NCI-H2107 treated with DMSO at 0.1 percent for 48 hours (cell line): Measurements from ENCODE around the gene BTG2.
"Not testable (repeated sequence)": the region's sequence is repeated elsewhere in the genome, so short reads cannot be mapped to it uniquely, and the experiment has no call there.

Experiments
- DNase-seq: peaks from one replicate; lab custom pipeline; 2025; ENCODE audit not compliant: unreplicated experiment; lab: John Stamatoyannopoulos, UW

The BTG2 gene

GRCh38 chr1:203291201-203292096, 13.9 kb upstream of the BTG2 start:
- DNase-seq, result no peak

GRCh38 chr1:203295796-203296195, 9.5 kb upstream of the BTG2 start:
- no peak for DNase-seq

- DNase-seq, result no peak
Measured at GRCh38 chr1:203296460-203297073, 8.8 kb upstream of the BTG2 start.

GRCh38 chr1:203299169-203299568, 6.2 kb upstream of the BTG2 start:
- no peak for DNase-seq

- not testable (repeated sequence) for DNase-seq
Measured at GRCh38 chr1:203299719-203300429, 5.4 kb upstream of the BTG2 start.

- no peak for DNase-seq
Measured at GRCh38 chr1:203300441-203301330, 4.6 kb upstream of the BTG2 start.

GRCh38 chr1:203301331-203301668, 4.0 kb upstream of the BTG2 start:
- no peak for DNase-seq

- no peak for DNase-seq
Measured at GRCh38 chr1:203302456-203302855, 2.9 kb upstream of the BTG2 start.

GRCh38 chr1:203302894-203303293, 2.4 kb upstream of the BTG2 start:
- no peak for DNase-seq

- no peak for DNase-seq
Measured at GRCh38 chr1:203304391-203304918, 864 bp upstream of the BTG2 start.

- no peak for DNase-seq
Measured at GRCh38 chr1:203305809-203306088, 430 bp downstream of the BTG2 start.

- peak; percentile 64 for DNase-seq
Measured at GRCh38 chr1:203306089-203306964, 1.0 kb downstream of the BTG2 start.

GRCh38 chr1:203306965-203307541, 1.7 kb downstream of the BTG2 start:
- no peak for DNase-seq

GRCh38 chr1:203307641-203308126, 2.4 kb downstream of the BTG2 start:
- no peak for DNase-seq

GRCh38 chr1:203308328-203308922, 3.1 kb downstream of the BTG2 start:
- DNase-seq, result no peak

- no peak for DNase-seq
Measured at GRCh38 chr1:203308923-203309331, 3.6 kb downstream of the BTG2 start.

- DNase-seq, result no peak
Measured at GRCh38 chr1:203311368-203312301, 6.3 kb downstream of the BTG2 start.
